ENCODE results near the gene MALAT1.
"Not testable (repeated sequence)": the region's sequence is repeated elsewhere in the genome, so short reads cannot be mapped to it uniquely, and the experiment has no call there.

Gene MALAT1

GRCh38 chr11:65522718-65523630, 24.1 kb downstream of the MALAT1 start:
- not testable (repeated sequence) for DNase-seq (ENCODE audit: low spot score)

GRCh38 chr11:65523631-65523968, 24.8 kb downstream of the MALAT1 start:
- not testable (repeated sequence) for DNase-seq (ENCODE audit: low spot score)

GRCh38 chr11:65524014-65524740, 25.3 kb downstream of the MALAT1 start:
- no peak for DNase-seq (ENCODE audit: low spot score)

GRCh38 chr11:65524741-65525545, 26.1 kb downstream of the MALAT1 start, which contains the start of gene SCYL1:
Gene SCYL1, plus strand, starts transcription at chr11:65525083. Its CDS starts 71 bp downstream, at chr11:65525154.
- DNase-seq (ENCODE audit: low spot score) = peak; percentile 81

GRCh38 chr11:65525546-65526480, 27.0 kb downstream of the MALAT1 start:
- no peak for DNase-seq (ENCODE audit: low spot score)

- DNase-seq (ENCODE audit: low spot score) = no peak
These were observed 27.9 kb downstream of the MALAT1 start for GRCh38 chr11:65526744-65527143.

GRCh38 chr11:65528819-65529350, 30.0 kb downstream of the MALAT1 start:
- no peak for DNase-seq (ENCODE audit: low spot score)

- DNase-seq (ENCODE audit: low spot score) = no peak
These were observed 30.8 kb downstream of the MALAT1 start for GRCh38 chr11:65529475-65530156.

- DNase-seq (ENCODE audit: low spot score) = no peak
These were observed 31.3 kb downstream of the MALAT1 start for GRCh38 chr11:65530157-65530496.

GRCh38 chr11:65532388-65533064, 33.7 kb downstream of the MALAT1 start:
- no peak for DNase-seq (ENCODE audit: low spot score)

GRCh38 chr11:65535102-65535501, 36.3 kb downstream of the MALAT1 start:
- no peak for DNase-seq (ENCODE audit: low spot score)

GRCh38 chr11:65536412-65537295, 37.8 kb downstream of the MALAT1 start:
- no peak for DNase-seq (ENCODE audit: low spot score)

- DNase-seq (ENCODE audit: low spot score) = no peak
These were observed 38.4 kb downstream of the MALAT1 start for GRCh38 chr11:65537296-65537597.

- no peak for DNase-seq (ENCODE audit: low spot score)
These were observed 38.9 kb downstream of the MALAT1 start for GRCh38 chr11:65537620-65538231.

- no peak for DNase-seq (ENCODE audit: low spot score)
These were observed 39.5 kb downstream of the MALAT1 start for GRCh38 chr11:65538232-65538914.

- no peak for DNase-seq (ENCODE audit: low spot score)
These were observed 40.3 kb downstream of the MALAT1 start for GRCh38 chr11:65538915-65539743.

GRCh38 chr11:65539744-65540289, 41.0 kb downstream of the MALAT1 start:
- DNase-seq (ENCODE audit: low spot score) = no peak

Data from COLO829 (cell line).